WTC11 (cell line): ENCODE data around the gene ARHGAP25.

Experiments
- ATF2 ChIP-seq: sonication (generic); formaldehyde crosslinking; IDR thresholded peaks from 2 replicates; pipeline ENCODE4 v1.8.1; 2022; ENCODE audit warnings: low read depth, missing genetic modification reagents, borderline replicate concordance
- ATF6 ChIP-seq: sonication (generic); formaldehyde crosslinking; IDR thresholded peaks from 2 replicates; pipeline ENCODE4 v1.8.1; 2023; ENCODE audit warnings: mild to moderate bottlenecking, missing genetic modification reagents
- CTCF ChIP-seq: fragments of 200-600 bp; IDR thresholded peaks from 2 replicates; pipeline ENCODE4 v1.8.0; 2022; ENCODE audit warnings: antibody characterized with exemption
- MAX ChIP-seq: sonication (generic); formaldehyde crosslinking; IDR thresholded peaks from 2 replicates; pipeline ENCODE4 v1.8.0; 2022; ENCODE audit warnings: mild to moderate bottlenecking, missing genetic modification reagents
- MXD4 ChIP-seq: fragments of 250-450 bp; sonication (Bioruptor Pico); IDR thresholded peaks from 2 replicates; pipeline ENCODE4 v1.8.0; 2021; ENCODE audit warnings: mild to moderate bottlenecking, moderate library complexity, borderline replicate concordance
- NR2C2 ChIP-seq: sonication (generic); formaldehyde crosslinking; IDR thresholded peaks from 2 replicates; pipeline ENCODE4 v1.8.0; 2022; ENCODE audit warnings: mild to moderate bottlenecking, missing genetic modification reagents
- NR3C1 ChIP-seq: sonication (generic); formaldehyde crosslinking; conservative IDR thresholded peaks from 2 replicates; pipeline ENCODE4 v1.8.1; 2023; ENCODE audit warnings: low read depth, mild to moderate bottlenecking, missing genetic modification reagents
- ZNF121 ChIP-seq: sonication (generic); formaldehyde crosslinking; IDR thresholded peaks from 2 replicates; pipeline ENCODE4 v1.8.0; 2023; ENCODE audit warnings: missing genetic modification reagents
- ZNF232 ChIP-seq: sonication (generic); formaldehyde crosslinking; IDR thresholded peaks from 2 replicates; pipeline ENCODE4 v1.8.0; 2022; ENCODE audit warnings: mild to moderate bottlenecking, missing genetic modification reagents

- TF ChIP-seq NR3C1 (CRISPR knock-in tag) (no peak), ZNF232 (CRISPR knock-in tag) (no peak), ATF2 (CRISPR knock-in tag) (no peak), MXD4 (CRISPR knock-in tag) (no peak), ZNF121 (CRISPR knock-in tag) (no peak), ATF6 (CRISPR knock-in tag) (no peak), MAX (CRISPR knock-in tag) (no peak), CTCF (no peak), NR2C2 (CRISPR knock-in tag) (no peak)
These were observed 57.3 kb downstream of the ARHGAP25 start for GRCh38 chr2:68791914-68792313.
